Trophoblast cell (in vitro differentiated cells and primary cell): ENCODE results near the gene RNF113B.
A peak's percentile ranks its signal among the peaks of the same experiment; 100 is the strongest.

Source experiments
- DNase-seq, 2 donors: peaks; one replicate each; pipeline ENCODE4 v3.0.0-alpha.2; 2016
- H2AFZ ChIP-seq: 2 replicates; pipeline ENCODE4 v1.6.1; 2013; ENCODE audit warnings: low read length, moderate library complexity, mild to moderate bottlenecking; ENCODE audit not compliant: insufficient read depth, poor library complexity
- H2AK5ac ChIP-seq: 2 replicates; pipeline ENCODE4 v1.6.1; 2013; ENCODE audit warnings: mild to moderate bottlenecking, low read length
- H2BK120ac ChIP-seq: 2 replicates; pipeline ENCODE4 v1.6.1; 2013; ENCODE audit warnings: low read length, mild to moderate bottlenecking, moderate library complexity; ENCODE audit not compliant: insufficient read depth, poor library complexity
- H2BK12ac ChIP-seq: 2 replicates; pipeline ENCODE4 v1.6.1; 2013; ENCODE audit warnings: mild to moderate bottlenecking, low read length, moderate library complexity
- H2BK5ac ChIP-seq: 2 replicates; pipeline ENCODE4 v1.6.1; 2013; ENCODE audit warnings: low read length, low read depth, moderate library complexity, mild to moderate bottlenecking; ENCODE audit not compliant: poor library complexity
- H3K14ac ChIP-seq: 2 replicates; pipeline ENCODE4 v1.6.1; 2013; ENCODE audit warnings: mild to moderate bottlenecking, low read length
- H3K18ac ChIP-seq: 2 replicates; pipeline ENCODE4 v1.6.1; 2013; ENCODE audit warnings: mild to moderate bottlenecking, low read length
- H3K23ac ChIP-seq: 2 replicates; pipeline ENCODE4 v1.6.1; 2013; ENCODE audit warnings: low read length
- H3K27ac ChIP-seq: 2 replicates; pipeline ENCODE4 v1.5.1; 2013; ENCODE audit warnings: low read depth, mild to moderate bottlenecking, inconsistent platforms, low read length, moderate library complexity
- H3K27me3 ChIP-seq: 2 replicates; pipeline ENCODE4 v1.6.1; 2013; ENCODE audit warnings: inconsistent platforms, mild to moderate bottlenecking, low read length, moderate library complexity; ENCODE audit not compliant: insufficient read depth
- H3K36me3 ChIP-seq, 2 experiments: 1 replicate in 1 of 2; 2 replicates in 1 of 2; pipeline ENCODE4 v1.6.1; 2013; ENCODE audit warnings: low read length in 2 of 2, mild to moderate bottlenecking in 2 of 2, moderate library complexity in 1 of 2; ENCODE audit not compliant: insufficient read depth in 2 of 2, control insufficient read depth in 1 of 2
- H3K4ac ChIP-seq: 2 replicates; pipeline ENCODE4 v1.6.1; 2013; ENCODE audit warnings: low read depth, mild to moderate bottlenecking, low read length, moderate library complexity
- H3K4me1 ChIP-seq, 2 experiments: 1 replicate in 1 of 2; 2 replicates in 1 of 2; pipeline ENCODE4 v1.6.1; 2013; ENCODE audit warnings: low read length in 2 of 2, mild to moderate bottlenecking in 2 of 2, moderate library complexity in 1 of 2; ENCODE audit not compliant: insufficient read depth in 2 of 2, control insufficient read depth in 1 of 2
- H3K4me2 ChIP-seq: 2 replicates; pipeline ENCODE4 v1.6.1; 2013; ENCODE audit warnings: inconsistent platforms, mild to moderate bottlenecking, low read length, moderate library complexity
- H3K4me3 ChIP-seq: 2 replicates; pipeline ENCODE4 v1.5.1; 2013; ENCODE audit warnings: mild to moderate bottlenecking, low read depth, low read length, inconsistent platforms
- H3K79me1 ChIP-seq: one replicate; pipeline ENCODE4 v1.6.1; 2013; ENCODE audit warnings: low read length
- H3K79me2 ChIP-seq: 2 replicates; pipeline ENCODE4 v1.6.1; 2013; ENCODE audit warnings: low read length, mild to moderate bottlenecking; ENCODE audit not compliant: control insufficient read depth, insufficient read depth, poor library complexity
- H3K9ac ChIP-seq: 2 replicates; pipeline ENCODE4 v1.6.1; 2013; ENCODE audit warnings: mild to moderate bottlenecking, low read length
- H3K9me3 ChIP-seq: 2 replicates; pipeline ENCODE4 v1.6.1; 2013; ENCODE audit warnings: low read depth, mild to moderate bottlenecking, control low read depth, inconsistent platforms, low read length; ENCODE audit not compliant: insufficient read depth
- H4K12ac ChIP-seq: 2 replicates; pipeline ENCODE4 v1.6.1; 2013; ENCODE audit warnings: low read depth, mild to moderate bottlenecking, low read length, moderate library complexity
- H4K8ac ChIP-seq: 2 replicates; pipeline ENCODE4 v1.6.1; 2013; ENCODE audit warnings: low read depth, mild to moderate bottlenecking, low read length, moderate library complexity
- H4K91ac ChIP-seq: one replicate; pipeline ENCODE4 v1.6.1; 2013; ENCODE audit warnings: low read depth, mild to moderate bottlenecking, low read length, moderate library complexity
- WGBS: extraction: QIAGEN DNeasy Blood & Tissue Kit; methylation state at CpG from one replicate; pipeline ENCODE4 v1.1.7; 2013; ENCODE audit warnings: missing lambda C conversion rate; ENCODE audit not compliant: insufficient read length, insufficient coverage; ENCODE audit errors: extremely low coverage; 5-methylcytosine and 5-hydroxymethylcytosine counted together

RNF113B gene

GRCh38 chr13:98155475-98156109 is 21.5 kb downstream of the RNF113B start:
- Histone ChIP-seq H3K4ac (peak overlapping the region; percentile 50), H3K36me3 (peaks cover 10% of the 10 kb centered on the region in 2 experiments)
- 100% methylated on average over 1 of the region's 5 CpGs for WGBS

DNA sequence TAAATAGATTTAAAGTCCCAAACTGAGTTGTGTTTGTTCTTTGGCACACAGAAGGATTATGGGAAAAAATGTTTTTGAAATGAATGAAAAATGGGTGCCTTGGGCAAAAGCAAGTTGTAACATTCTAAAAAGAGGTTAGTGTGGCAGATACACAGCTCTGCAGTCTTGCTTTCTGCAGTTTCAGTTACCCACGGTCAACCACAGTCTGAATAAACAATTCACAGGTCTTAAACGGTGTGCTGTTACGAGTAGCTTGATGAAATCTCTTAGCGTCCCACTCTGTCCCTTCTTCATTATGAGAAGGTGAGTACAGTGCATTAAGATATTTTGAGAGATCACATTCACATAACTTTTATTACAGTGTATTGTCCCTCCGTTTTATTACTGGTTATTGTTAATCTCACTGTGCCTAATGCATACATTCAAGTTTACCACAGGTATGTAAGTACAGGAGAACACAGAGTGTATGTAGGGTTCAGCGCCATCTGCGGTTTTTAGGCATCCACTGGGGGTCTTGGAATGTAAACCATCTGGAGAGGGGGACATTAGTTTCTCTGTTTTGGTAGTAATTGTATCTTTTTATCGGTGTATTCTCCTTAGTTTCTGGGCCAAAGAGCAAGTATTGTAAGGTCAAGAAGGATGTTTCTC is 26.1 kb downstream of the RNF113B start:
- Histone ChIP-seq H3K36me3 (peaks cover 6 to 8% of the 10 kb centered on the region in 2 experiments), H2AK5ac (no peak overlapping the region), H3K9me3 (no peaks in the 10 kb centered on the region), H3K23ac (no peak overlapping the region), H3K4me2 (no peak overlapping the region), H2BK12ac (no peak overlapping the region), H3K4me3 (no peak overlapping the region), H4K12ac (no peak overlapping the region), H2BK120ac (no peak overlapping the region), H3K79me2 (peaks cover 2% of the 10 kb centered on the region), H3K27ac (no peak overlapping the region), H3K14ac (no peak overlapping the region), H3K18ac (no peak overlapping the region), H3K4ac (peak overlapping the region; percentile 47), H4K8ac (no peak overlapping the region), H3K27me3 (no peaks in the 10 kb centered on the region), H3K4me1 (peaks cover 2% of the 10 kb centered on the region in 2 experiments), H3K79me1 (no peaks in the 10 kb centered on the region), H2BK5ac (no peak overlapping the region), H2AFZ (no peak overlapping the region), H4K91ac (no peak overlapping the region), H3K9ac (no peak overlapping the region)
- no peak for DNase-seq
- no CpG with 5 or more reads among the region's 8 CpGs for WGBS

More at GRCh38 chr13:98155475-98156109, 21.5 kb downstream of the RNF113B start:
- peaks cover 2% of the 10 kb centered on the region for H3K79me2 ChIP-seq
- no peak overlapping the region for H3K23ac ChIP-seq
- H3K9me3 ChIP-seq: no peaks in the 10 kb centered on the region
- H3K27me3 ChIP-seq: no peaks in the 10 kb centered on the region
- no peak overlapping the region for H3K9ac ChIP-seq
- H2BK12ac ChIP-seq: no peak overlapping the region
- no peak for DNase-seq
- H4K8ac ChIP-seq: no peak overlapping the region
- no peak overlapping the region for H3K4me3 ChIP-seq
- H2BK5ac ChIP-seq: no peak overlapping the region
- H2BK120ac ChIP-seq: no peak overlapping the region
- no peak overlapping the region for H4K91ac ChIP-seq
- no peak overlapping the region for H4K12ac ChIP-seq
- no peaks in the 10 kb centered on the region for H3K79me1 ChIP-seq
- H3K14ac ChIP-seq: no peak overlapping the region
- H2AFZ ChIP-seq: no peak overlapping the region
- H3K18ac ChIP-seq: peak overlapping the region; percentile 81
- H2AK5ac ChIP-seq: no peak overlapping the region
- H3K4me1 ChIP-seq: peaks cover 3% of the 10 kb centered on the region in 2 experiments
- no peak overlapping the region for H3K27ac ChIP-seq
- no peak overlapping the region for H3K4me2 ChIP-seq

- H2BK5ac ChIP-seq: no peak overlapping the region
- H3K18ac ChIP-seq: no peak overlapping the region
- peaks cover 10% of the 10 kb centered on the region for H3K79me1 ChIP-seq
- H3K4me2 ChIP-seq: no peak overlapping the region
- H4K91ac ChIP-seq: no peak overlapping the region
- no peak overlapping the region for H3K23ac ChIP-seq
- H3K4ac ChIP-seq: no peak overlapping the region
- no peak overlapping the region for H3K14ac ChIP-seq
- peaks cover 2 to 8% of the 10 kb centered on the region in 2 experiments for H3K4me1 ChIP-seq
- no peak overlapping the region for H2BK120ac ChIP-seq
- no peaks in the 10 kb centered on the region for H3K27me3 ChIP-seq
- H3K79me2 ChIP-seq: peaks cover 9% of the 10 kb centered on the region
- H3K9me3 ChIP-seq: no peaks in the 10 kb centered on the region
- no peak overlapping the region for H3K9ac ChIP-seq
- DNase-seq: peak in 1 of 2 donors; percentile 69
- no peak overlapping the region for H2AFZ ChIP-seq
- no peak overlapping the region for H2AK5ac ChIP-seq
- H3K36me3 ChIP-seq: no peaks in the 10 kb centered on the region
- WGBS: no CpG with 5 or more reads among the region's 5 CpGs
- H2BK12ac ChIP-seq: no peak overlapping the region
- H3K4me3 ChIP-seq: no peak overlapping the region
- H4K12ac ChIP-seq: no peak overlapping the region
- H3K27ac ChIP-seq: no peak overlapping the region
- H4K8ac ChIP-seq: no peak overlapping the region
Observed at GRCh38 chr13:98147521-98147920, 29.5 kb downstream of the RNF113B start.

DNA sequence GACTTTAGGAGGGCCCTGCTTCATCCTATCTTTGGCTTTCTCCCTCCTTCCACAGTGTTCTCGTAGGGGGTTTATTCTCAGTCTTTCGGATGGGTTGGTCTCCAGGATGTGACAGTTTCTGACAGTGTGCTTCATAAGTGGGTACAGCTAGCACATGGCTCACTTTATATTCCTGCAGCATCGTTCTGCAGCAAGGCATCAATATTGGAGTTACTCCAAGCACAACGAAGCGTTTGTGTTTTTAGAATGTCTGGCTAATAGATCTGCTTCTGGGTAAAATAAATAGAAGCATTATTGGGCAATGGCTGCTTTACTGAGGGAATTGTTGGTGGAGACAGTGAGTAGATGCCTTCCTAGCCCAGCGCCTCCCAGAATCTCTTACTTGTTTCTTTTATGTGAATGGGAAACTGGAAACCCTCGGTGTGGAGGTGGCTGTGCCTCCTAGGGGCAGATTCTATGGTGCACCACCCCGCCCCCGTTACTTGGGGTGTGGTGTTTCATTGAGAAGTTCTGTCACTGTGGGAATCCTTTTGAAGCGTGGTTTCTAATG is 32.2 kb downstream of the RNF113B start:
- Histone ChIP-seq H2AK5ac (no peak overlapping the region), H2BK120ac (no peak overlapping the region), H3K27ac (no peak overlapping the region), H3K4me1 (peaks cover 2 to 13% of the 10 kb centered on the region in 2 experiments), H3K36me3 (no peaks in the 10 kb centered on the region), H3K79me2 (peaks cover 11% of the 10 kb centered on the region), H3K4ac (peak overlapping the region; percentile 67), H2AFZ (no peak overlapping the region), H4K8ac (no peak overlapping the region), H3K23ac (no peak overlapping the region), H3K18ac (no peak overlapping the region), H3K14ac (no peak overlapping the region), H3K79me1 (peaks cover 10% of the 10 kb centered on the region), H3K9me3 (no peaks in the 10 kb centered on the region), H3K9ac (no peak overlapping the region), H2BK5ac (no peak overlapping the region), H2BK12ac (no peak overlapping the region), H4K12ac (no peak overlapping the region), H3K4me2 (peak overlapping the region; percentile 99), H4K91ac (no peak overlapping the region), H3K4me3 (no peak overlapping the region), H3K27me3 (no peaks in the 10 kb centered on the region)
- DNase-seq: no peak
- no CpG with 5 or more reads among the region's 10 CpGs for WGBS
